HG02870 (cell line): ENCODE measurements around the gene TMEM161A.
A peak's percentile ranks its signal among the peaks of the same experiment; 100 is the strongest.
"Not testable (repeated sequence)": the region's sequence is repeated elsewhere in the genome, so short reads cannot be mapped to it uniquely, and the experiment has no call there.

Experiments used
- ATAC-seq: cut with Tn5 transposase; IDR thresholded peaks from one replicate; pipeline ENCODE4 v1.9.1; 2021; ENCODE audit warnings: mild to moderate bottlenecking, moderate library complexity; ENCODE audit not compliant: unreplicated experiment

The TMEM161A gene

DNA sequence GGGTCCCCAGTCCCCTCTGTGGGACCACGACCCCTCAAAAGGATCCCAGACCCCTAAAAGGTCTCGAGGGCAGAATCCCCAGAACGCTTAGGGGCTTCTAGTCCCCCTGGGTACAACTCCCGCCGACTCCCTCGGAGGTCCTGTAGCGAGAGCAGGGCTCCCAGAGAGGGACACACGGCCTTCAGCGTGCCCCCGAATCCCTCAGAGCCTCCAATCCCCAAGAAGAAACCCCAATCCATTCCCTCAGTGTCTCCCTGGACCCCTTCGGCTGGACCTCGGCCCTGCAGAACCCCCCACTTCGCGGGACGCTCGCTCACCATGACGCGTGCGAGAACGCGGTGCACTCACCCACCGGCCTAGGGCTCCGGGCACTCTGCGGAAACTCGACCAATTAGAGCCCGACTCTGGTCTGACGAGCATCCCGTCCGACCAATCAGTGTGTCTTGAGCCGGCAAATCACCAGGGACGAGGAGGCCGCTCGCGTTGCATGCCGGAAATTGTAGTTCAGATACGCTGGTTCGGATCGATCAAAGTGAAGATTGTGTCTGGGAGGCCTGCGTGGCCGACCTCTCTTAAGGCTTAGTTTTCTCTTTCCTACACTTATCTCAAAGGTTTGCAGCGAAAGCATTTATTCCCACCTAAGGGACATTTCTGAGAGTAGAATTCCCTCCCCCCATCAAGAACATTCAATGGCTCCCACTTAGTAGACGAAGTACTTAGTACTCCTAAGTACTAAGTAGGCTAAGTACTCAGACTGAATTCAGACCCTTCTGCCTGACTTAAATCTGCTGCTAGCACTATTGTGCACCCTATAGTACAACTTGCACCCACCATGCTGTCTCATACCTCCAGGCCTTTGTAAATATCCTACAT, at the start of gene TMEM161A:
TSS of gene TMEM161A (minus strand) at position 370 of the 873 bp plus-strand sequence. CDS start at position 320, 50 bp downstream.
- ATAC-seq = peak; percentile 99

DNA sequence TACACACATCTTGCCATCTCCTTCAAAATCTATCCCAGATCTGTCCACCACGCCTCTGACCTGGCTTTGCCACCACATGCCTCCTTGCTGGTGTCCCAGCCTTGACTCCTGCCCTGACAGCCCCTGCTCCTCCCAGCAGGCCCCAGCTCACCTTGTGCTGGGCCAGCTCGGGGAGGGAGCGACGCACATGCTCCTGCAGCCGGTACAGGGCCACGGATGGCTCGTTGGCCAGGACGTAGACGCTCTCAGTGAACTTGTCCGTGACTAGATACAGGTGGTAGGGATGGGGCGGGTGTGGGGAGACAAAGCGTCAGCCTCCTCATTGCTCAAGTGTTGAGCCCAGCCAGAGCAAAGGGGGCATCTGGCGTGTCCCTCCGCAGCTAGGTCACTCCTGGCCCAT, 48.5 kb upstream of the TMEM161A start:
- no peak for ATAC-seq

DNA sequence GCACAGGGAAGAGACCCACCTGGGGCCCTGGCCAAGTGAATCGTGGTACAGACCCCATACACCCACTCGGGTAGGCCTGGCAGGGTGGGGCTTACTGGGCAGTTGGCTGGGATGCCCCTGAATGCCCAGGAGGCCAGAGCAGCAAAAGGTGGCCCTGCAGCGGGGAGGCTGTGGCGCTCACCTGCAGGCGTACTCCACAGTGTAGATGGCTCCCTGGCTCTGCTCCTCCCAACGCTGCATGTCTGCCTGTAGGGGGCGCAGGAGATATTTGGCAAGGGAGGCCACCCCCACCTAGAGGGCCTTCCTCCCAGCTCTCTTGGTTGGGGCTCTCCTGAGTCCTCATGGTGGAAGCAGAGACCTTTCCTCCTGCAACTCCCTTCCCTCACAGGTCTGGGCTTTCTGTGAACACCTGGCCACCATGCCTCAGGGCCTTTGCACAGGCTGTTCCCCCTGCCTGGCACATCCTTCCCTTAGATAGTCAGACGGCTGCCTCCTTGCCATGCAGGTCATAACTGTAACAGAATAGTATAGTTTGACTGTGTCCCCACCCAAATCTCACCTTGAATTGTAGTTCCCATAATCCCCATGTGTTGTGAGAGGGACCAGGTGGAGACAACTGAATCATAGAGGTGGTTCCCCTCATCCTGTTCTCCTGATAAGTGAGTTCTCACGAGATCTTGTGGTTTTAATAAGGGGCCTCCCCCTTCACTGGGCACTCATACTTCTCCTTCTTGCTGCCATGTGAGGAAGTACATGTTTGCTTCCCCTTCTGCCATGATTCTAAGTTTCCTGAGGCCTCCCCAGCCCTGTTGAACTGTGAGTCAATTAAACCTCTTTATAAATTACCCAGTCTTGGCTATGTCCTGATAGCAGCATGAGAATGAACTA, 47.8 kb upstream of the TMEM161A start:
- no peak for ATAC-seq

DNA sequence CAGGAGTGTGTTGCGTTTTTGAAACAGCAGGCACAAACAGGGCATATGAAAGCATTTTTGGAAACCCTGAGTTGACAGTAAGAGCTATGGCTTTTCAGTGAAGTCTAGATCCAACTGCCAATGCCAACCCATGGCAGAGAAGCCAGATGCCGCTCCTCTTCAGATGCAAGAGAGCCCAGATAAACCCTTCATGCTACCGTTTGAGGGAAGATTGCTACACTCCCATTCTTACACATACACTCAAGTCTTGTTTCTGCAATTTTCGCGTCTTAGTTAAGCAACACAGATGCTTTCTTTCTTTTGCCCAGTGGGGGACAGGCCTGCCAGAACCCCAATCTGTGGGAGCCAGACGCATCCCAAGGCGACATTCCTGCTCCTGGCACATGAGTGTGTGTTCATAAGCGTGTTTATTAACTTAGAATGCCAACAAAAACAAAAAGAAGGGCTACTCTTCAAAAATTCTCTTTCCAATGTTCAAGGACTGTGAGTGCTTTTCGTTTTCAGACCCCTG, 43.3 kb upstream of the TMEM161A start:
- no peak for ATAC-seq

DNA sequence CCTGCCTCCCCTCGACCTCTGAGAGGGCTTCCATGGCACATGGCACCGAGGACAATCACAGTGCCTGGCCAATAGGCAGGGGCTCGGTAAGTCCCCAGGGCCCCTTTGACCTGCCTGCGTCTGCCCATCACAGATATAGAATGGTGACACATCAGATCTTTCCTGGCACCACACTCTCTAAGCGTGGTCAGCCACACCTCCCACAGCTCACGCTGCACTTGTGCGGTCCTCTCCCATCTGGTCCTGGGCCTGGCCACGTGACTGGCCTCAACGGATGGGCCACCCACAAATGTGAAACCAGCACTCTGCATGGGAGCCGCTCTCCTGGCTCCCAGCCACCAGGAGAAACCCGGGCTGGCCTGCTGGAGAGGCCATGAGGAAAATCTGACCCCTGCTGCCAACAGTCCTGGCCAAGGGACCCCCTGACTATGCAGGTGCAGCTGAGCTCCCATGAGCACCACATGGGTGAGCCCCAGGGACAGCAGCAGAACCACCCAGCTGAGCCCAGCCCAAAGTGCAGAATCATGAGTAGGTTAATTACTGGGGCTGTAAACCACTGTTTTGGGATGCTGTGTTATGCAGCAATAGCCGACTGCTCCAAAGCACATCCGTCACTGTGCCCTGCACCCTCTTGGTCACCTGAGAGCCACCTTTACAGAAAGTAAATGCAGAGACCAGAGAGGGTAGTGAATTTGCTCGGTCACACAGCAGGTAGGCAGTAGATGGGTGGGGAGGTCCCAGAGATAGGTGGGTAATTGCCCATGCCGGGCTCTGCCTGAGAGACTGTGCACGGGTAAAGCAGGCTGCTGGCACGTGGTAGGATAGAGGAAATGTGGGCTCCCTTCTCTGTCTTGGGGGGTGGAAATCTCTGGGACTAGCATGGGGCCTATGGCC, 41.5 kb upstream of the TMEM161A start:
- no peak for ATAC-seq

DNA sequence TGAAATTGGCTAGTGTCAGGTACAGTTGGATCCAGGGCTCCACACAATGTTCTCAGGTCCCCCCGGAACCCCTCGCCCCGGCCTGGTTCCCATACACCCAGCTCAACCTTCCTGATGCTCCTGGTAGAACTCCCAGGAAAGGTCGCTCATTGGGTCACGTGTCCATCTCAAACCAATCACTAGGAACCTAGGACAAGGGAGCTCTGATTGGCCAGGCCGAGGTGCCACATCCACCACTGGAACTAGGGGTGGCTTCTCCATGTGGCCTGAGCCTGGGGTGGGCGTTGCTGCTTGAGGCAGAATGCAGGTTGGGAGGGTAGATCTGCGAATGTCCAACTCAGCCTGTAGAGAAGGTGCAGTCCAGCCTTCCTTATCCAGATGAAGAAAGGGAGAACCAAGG, 38.7 kb upstream of the TMEM161A start:
- no peak for ATAC-seq

DNA sequence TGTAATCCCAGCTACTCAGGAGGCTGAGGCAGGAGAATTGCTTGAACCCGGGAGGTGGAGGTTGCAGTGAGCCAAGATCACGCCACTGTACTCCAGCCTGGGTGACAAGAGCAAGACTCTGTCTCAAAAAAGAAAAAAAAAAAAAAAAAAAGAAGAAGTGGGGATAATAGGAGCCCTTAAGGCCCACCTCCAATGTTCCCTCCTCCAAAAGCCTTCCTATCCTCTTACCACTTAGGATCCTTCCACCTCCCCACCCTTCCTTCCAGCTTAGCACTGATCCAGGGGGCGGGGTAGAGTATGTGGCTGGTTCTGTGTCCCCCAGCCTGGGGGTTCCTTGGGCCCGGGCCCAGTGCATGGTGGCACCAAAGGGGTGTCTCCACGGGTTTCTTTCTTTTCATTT, 35.0 kb upstream of the TMEM161A start:
- not testable (repeated sequence) for ATAC-seq

DNA sequence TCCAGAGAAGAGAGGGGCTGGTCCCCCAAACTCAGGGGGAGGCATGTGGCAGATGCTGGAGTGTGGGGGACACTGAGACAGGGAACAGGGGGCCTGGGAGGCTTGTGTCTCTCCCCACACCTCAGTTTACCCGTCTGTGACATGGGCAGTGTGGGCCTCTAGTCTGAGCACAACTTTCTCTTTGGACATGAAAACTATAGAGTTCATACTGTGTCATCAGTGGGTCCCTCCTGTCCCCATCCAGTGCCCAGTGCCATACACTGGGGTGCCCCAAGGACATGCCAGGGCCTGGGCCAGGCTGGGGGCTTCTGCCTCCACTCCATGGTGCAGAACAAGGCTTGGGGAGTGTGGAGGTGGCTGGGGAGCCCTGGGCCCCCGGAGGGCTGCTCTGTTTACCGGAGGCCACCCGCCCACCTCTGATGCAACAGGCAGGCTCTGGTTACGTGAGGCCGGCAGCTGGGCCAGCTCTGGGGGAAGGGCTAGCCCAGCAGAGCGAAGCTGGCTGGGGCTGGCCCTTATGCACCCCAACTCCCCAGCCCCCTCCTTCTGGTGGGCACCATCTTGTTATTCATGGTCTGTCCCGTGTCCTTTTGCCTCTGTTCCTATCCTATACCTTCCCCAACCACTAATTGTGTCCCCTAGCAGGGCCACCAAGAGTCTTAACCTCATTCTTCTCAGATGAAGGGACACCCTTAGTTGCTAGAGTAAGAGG, 33.7 kb upstream of the TMEM161A start:
- no peak for ATAC-seq

DNA sequence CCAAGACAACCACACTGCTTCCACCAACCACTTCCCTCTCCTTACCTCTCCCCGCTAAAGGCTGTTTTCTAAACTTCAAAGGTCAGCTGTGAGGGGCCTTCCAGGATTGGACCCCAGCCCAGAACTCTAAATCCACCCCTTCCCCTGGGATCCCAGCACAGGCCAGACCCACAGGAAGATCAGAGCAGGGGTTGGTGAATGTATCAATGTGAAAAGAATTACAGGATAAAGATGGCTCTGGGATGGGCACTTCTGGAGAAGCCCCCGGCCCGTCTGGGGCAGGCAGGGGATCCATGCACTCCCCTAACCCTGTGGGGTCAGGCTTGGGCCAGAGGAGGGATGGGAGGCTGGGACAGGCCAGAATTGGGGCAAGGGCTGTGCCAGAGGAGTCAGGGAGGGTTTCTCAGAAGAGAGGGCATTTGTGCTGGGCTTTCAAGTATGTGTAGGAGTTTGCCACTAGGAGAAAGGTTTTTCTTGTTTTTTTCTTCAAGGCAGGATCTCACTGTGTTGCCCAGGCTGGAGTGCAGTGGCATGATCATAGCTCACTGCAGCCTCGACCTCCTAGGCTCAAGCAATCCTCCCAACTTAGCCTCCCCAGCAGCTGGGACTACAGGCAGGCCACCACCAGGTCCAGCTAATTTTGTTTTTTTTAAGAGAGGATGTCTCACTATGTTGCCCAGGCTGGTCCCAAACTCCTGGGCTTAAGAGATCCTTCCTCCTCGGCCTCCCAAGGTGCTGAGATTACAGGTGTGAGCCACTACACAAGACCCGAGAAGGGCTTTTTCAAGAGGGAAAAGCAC, 32.8 kb upstream of the TMEM161A start:
- no peak for ATAC-seq

DNA sequence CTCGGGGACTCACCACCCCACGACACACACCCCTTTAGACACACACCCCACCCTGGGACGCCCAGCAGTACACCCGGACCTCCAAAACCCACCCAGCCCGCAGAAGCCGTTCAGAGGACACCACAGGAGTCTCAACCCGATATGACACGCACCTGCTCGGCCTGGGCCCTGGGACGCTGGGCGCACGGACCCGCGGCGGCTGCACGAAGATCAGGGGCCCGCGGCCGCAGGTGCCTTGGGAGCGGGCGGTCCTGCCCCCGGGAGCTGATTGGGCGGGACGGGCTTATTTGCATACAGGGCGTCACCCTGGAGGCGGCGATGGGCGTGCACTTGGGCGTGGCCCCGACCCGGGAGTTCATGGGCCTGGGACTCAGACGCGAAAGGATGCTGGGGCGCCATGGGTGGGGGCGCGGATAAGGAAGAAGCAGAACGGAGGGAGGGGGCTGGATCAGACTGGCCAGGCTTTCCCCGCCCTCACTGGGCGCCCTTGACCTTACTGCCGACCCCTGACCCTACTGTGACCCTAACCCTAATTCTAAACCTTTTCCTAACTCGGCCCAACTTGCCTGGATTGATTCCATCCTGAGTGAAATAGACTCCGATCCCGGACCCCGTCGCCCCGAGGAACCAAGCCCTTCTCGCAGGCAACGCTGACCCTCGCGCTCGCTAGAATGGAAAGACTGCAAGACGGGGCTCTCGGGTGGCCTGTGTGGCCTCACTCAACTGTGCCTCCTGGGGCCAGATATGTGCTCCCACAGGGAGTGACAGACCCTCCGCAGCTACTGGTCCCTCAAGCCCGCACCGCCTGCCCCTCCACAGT, 32.0 kb upstream of the TMEM161A start, which contains the start of gene MEF2B:
TSS of gene MEF2B (minus strand) at position 211 of the 820 bp plus-strand sequence. CDS start 19,528 bp downstream, outside the sequence.
- peak; percentile 83 for ATAC-seq

DNA sequence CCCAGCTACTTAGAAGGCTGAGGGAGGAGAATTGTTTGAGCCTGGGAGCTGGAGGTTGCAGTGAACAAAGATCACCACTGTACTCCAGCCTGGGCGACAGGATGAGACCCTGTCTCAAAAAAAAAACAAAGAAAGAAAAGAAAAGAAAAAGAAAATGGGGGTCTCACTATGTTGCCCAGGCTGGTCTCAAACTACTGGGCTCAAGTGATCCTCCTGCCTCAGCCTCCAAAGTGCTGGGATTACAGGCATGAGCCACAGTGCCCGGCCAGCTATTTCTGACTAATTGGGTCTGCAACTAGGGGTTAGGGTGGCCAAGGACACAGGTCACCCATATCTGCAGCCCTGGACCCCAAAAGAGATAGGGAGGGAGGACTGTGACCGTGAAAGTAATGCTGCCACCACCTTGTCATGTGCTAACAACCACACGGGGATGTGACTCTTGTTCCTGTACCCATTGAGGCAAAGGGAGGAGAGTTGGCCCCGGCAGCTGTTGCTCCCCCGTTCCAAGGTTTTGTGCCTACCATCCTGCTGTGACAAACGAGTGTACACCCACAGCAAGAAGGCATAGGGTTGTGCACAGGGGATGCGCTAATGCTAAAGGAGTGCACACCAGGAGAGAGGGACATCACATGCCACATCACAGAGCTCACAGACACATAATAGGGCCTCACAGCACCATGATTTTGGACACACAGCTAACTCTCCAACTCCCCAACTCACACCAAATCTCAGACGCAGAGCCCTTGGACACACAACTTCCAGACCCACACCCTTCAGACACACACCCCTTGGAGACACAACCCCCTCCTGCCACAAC, 31.2 kb upstream of the TMEM161A start:
- no peak for ATAC-seq

DNA sequence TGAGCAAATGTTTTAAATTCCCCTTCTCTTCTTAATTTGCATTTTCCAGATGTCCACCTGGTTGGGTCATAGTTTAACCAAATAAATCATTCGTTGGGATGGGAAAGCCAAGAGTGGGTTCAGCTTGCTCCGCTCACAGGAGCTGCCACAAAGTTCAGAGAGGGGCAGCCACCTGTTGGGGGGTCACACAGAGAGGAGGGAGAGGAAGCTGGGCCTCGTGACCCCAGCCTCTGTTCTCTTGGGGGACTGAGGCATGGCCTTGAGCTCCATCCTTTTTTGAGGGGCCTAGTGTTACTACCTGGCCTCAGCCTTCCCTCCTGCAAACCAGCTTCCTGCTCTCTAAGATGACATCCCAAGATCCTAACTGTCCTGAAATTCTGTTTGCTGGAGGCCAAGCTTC, 29.3 kb upstream of the TMEM161A start:
- ATAC-seq = no peak

DNA sequence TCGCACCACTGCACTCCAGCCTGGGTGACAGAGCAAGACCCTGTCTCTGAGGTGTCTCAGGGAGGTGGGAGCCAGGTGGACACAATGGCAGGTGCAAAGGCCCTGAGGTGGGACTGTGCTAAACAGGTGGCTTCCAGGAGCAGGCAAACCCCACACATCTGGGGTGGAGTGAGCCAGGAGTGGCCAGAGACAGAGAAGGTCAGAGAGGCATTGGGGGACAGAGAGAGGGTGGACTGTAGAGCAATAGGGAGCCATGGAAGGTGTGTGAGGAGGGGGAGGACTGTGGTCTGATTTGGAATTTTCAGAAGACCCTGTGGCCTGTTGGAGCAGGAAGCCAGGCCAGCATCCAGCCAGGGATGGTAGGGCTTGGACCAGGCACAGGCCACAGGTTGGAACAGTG, 27.1 kb upstream of the TMEM161A start:
- ATAC-seq = no peak

DNA sequence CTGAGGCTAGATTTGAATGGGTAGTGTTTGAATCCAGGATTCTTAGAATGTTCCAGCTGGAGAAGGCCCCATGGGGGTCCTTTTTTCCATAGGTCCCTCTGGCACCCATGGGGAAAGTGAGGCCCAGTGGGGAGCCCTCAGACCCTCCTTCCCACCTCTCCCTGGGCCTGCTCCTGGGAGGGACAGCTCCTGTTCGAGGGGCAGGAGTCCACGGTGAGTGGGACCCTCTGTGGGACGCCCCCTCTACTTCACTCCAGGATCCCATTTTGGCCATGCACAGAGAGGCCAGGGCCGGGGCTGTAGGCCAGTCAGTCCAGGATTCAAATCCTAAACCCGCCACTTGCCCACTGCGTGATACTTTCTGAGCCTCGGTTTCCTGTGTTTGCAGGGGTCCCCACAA, 24.2 kb upstream of the TMEM161A start:
- no peak for ATAC-seq

DNA sequence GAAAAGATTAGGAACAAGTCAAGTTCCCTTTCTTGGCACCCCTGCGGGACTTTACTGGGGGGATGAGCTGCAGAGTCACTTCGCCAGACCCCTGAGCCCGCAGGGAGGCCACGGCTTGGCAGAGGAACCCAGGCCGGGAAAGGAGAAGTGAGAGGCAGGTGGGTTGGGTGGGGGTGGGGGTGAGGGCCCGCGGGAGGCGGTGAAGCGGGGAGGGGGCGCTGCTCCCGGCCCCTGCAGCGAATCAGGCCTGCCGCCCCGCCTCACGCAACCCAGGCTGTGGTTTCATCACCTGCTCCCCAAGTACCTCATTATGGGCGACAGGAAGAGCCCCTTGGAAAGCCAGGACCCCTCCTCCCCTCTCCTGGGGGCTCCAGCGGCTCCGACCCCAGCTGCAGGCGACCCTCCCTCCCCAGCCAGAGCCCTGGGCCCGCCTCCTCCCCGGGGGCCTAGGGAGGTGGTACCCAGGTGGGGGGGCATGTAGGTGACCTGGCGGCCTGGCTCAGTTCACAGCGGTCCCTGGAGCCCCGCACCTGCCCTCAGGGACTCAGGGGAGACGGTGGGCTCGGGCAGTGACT, 22.3 kb upstream of the TMEM161A start:
- no peak for ATAC-seq

DNA sequence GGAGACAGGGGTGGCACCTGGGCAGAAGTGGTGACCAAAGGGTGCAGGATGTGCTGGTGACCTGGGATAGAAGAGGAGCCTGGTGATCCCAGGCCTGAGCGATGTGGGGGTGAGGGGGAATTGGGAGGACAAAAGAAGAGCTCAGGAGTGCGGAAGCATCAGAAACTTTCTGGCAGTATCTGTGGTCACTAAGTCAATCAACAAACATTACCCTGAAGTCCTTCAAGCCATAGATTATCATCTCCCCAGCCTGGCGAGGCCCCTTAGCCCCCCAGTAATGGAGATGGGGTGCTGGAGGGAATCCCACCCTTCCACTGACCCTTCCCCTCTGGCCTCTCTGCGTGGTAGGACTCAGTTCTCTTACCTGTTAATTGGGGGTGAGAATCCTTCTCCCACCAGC, 21.3 kb upstream of the TMEM161A start:
- ATAC-seq = no peak

DNA sequence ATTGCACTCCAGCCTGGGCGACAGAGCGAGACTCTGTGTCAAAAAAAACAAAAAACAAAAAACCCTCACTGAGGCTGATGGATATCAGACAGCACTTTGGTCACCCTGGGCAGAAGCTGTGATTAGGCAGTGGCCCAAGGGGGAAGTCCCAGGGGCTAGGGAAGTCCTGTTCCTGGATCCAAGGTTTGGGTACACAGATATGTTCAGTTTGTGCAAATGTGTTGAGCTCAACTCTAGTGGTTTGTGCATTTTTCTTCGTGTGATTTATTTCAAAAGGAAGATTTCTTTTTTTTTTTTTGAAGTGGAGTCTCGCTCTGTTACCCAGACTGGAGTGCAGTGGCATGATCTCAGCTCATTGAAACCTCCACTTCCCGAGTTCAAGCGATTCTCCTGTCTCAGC, 19.5 kb upstream of the TMEM161A start:
- no peak for ATAC-seq
